Activated effector memory CD4-positive, alpha-beta T cell treated with anti-CD3 and anti-CD28 coated beads, Interleukin-2, amount 50 U/mL, for 16 hours (primary cell): ENCODE measurements around the gene EML6.
"Not testable (repeated sequence)": the region's sequence is repeated elsewhere in the genome, so short reads cannot be mapped to it uniquely, and the experiment has no call there.

ENCODE experiments used
- DNase-seq: peaks from one replicate; pipeline ENCODE4 v3.0.0-alpha.2; 2020

EML6 gene

GRCh38 chr2:54806975-54807374, 83.5 kb downstream of the EML6 start:
- no peak for DNase-seq

- no peak for DNase-seq
Measured at GRCh38 chr2:54808661-54809060, 85.2 kb downstream of the EML6 start.

DNA sequence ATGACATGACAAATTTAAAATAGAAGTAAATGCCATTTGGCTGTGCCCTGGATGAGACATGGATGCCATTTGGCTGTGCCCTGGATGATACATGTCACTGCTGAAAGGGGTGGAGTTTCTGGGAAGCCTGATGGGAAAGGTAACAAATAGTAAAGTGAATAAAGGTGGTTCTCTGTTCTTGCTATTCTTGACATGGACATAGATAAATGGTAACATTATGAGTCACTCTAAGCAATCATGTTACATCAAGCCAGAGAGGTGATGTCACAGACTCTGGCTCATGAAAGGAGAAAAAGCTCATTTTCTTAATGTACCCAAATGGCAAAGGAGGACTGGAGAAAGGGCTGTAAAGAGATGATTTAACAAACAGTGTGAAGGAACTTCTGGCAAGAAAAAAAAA, 86.4 kb downstream of the EML6 start:
- no peak for DNase-seq

GRCh38 chr2:54810246-54810645, 86.8 kb downstream of the EML6 start:
- no peak for DNase-seq

- DNase-seq: no peak
Measured at GRCh38 chr2:54813584-54813983, 90.1 kb downstream of the EML6 start.

- DNase-seq: no peak
Measured at GRCh38 chr2:54814389-54815147, 91.1 kb downstream of the EML6 start.

GRCh38 chr2:54815148-54815539, 91.7 kb downstream of the EML6 start:
- DNase-seq: no peak

- no peak for DNase-seq
Measured at GRCh38 chr2:54818226-54818625, 94.8 kb downstream of the EML6 start.

DNA sequence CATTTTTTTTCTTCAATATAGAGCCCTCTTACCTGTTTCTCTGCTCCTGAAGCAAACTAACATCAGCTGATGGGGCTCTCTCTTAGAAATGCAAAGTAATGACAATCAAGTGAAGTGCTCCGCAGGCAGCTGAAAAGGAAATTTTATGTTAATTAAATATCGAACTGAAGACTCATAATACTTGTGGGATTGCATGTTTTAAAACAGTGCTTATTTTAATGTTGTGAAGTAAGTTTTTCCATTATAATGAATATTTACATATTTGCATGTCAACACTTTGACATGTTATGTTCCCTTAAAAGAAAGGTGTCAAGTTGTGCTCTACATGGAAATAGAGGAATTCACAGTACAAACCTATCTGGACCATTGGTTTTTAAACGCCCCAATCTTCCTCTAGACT, 97.1 kb downstream of the EML6 start:
- no peak for DNase-seq

DNA sequence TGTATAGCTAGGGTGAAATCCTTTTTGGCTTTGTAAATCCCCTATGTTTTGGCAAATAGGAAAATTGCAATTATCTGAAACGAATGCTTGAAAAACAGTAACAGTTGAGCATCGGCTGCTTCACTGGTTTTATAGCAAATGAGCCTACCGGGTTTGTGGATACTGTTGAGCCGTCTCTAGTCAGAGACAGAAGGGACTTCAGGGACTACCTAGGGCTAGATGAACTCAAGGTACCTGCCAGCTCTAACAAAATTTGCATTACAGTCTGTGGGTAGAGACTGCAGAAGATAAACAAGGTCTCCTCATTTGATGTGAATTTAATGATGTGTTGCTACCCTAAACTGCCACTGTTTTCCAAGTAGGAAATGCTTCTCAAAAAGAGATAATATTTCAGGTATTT, 101.1 kb downstream of the EML6 start:
- DNase-seq: no peak

DNA sequence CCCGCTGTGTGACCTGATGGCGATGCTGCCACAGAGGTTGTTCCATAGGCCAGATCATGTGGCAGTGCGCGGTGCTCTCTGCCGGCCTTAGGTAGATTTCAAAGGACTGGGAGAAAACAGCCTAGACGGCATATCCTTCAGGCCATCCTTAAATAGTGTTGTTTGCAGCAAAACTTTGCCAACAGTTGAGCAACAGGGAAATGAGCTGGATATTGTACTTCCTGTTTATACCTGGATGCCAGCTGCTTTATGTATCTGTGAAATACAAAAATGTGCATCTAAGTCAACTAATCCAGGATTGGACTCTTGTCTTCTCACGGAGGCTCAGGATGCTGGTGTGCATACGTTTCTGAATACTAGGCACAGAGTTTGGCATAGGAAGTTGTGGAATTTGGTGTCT, 107.1 kb downstream of the EML6 start:
- DNase-seq: no peak

DNA sequence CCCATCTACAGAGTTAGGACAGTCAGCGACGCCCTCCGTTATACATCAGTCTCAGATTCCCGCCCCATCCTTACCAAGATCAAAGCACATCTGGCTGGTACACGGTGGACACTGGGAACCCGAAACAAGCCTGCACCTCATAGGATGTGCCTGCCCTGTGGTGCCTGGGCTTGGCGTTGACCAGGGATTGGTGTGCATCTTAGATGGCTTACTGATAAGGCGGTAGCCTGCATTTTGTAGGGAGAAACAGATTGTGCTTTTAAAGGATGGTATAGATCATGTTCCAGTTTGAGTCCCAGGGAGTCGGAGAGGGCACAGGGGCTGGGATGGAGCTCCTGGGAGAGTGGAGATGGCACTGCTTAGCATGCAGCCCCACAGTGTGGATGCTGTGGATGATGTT, 108.0 kb downstream of the EML6 start:
- DNase-seq: no peak

DNA sequence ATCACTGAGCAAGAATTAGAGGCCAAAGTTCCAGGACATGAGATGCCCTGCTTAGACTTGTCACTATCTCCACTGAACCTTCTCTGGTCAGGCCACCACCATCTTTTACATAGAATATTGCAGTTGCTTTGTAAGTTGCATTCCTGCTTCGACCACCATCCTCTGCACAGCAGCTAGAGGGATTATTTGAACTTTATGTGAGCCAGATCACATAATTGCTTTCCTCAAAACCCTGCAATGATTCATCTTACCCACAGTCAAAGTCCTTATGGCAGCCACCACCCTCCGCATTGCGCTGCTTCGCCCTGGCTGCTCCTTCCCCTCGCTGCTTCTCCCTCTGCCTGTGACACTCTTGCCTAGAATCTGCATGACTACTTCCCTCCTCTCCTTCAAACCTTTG, 111.3 kb downstream of the EML6 start:
- no peak for DNase-seq

DNA sequence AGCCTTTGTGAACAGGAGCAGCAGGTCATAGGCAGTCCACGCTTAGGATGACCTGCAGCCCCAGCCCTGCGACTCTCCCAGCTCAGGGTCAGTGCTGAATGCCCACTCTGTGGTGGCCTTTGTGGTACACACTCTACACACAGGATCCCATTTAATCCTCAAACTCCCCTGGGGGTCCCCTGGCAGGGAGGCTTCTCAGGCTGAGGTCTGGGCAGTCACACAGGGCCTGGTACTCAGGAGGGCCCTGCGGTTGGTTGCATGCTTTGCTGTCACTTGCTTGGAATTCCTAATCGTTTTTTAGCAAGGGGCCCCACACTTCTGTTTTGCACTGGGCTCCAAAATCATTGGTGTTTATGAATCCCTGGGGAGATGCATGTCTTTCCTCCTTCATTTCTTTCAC, 113.0 kb downstream of the EML6 start:
- no peak for DNase-seq

GRCh38 chr2:54838585-54839035, 115.1 kb downstream of the EML6 start:
- DNase-seq: peak; percentile 82

DNA sequence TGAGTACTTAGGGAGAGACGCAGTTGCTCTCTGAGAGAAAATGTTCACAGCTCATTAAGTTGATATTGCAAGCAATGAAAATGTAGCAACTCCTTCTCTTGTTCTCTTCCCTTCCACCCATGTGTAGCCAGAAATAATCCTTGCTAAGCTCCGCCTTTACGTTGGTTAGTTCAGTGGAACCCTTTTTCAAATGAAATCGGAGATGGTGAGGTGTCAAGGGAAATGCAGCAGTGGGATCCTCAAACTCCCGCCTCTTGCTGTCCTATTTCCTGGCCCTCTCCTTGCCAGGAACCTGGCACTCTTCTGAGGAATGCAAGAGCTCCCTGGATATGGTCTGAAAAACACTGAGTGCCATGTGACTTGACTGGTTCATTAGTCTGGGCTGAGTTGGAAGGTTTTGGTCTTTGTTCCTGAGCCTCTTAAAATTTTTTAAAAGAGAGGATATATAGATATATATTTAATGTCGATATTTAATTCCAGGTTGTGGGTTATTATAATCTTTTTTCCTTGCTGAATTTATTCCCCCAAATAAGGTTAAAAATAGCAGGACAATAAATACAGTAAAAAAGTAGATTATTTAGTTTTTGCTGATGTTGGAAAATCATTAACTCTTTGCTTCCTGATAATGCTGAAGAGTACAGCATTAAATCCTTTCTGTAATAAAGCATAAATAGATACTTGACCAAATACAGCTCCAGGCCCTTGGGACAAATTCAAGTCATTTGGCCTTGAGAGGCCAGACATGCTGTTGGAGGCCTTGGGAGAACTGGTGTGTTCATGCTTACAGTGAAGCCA, 116.2 kb downstream of the EML6 start:
- DNase-seq: no peak

DNA sequence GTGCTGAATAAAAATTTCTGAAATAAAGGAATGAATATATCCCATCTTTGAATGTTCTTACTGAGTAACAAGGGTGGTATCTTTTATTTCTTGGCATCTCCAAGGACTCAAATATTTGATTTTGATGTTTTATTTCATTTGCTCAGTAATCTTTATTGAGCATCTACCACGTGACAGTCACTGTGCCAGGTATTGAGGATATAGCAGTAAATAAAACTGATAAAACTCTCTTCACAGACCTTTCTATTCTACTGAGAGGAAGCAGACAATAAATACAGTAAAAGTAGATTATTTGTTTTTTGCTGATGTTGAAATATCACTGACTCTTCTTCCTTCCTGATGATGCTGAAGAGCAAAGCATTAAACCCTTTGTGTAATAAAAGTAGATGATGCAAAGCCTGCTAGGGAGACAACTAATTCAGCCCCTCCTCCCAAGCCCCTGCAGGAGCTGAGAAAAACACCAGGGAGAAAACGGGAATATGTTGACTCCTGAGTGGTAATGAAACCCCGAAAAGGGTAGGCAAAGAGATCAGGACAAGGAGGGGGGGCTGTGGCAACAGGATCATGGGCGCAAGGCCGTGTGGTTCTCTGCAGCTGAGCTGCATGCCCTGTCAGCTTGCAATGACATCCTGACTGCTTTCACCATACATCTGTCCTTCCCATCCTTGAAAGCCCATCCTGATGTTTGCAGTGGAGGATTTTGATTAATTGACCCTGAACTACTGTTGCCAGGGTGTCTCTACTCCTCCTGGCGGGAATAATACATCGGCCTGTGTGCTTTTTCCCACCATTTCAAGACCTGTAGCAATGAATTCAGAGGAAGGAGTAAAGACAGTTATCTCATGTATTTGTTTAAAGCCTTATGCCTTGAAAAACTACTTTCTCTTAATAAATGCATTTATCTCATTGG, 117.4 kb downstream of the EML6 start:
- no peak for DNase-seq

- DNase-seq: not testable (repeated sequence)
Measured at GRCh38 chr2:54841500-54841899, 118.0 kb downstream of the EML6 start.

DNA sequence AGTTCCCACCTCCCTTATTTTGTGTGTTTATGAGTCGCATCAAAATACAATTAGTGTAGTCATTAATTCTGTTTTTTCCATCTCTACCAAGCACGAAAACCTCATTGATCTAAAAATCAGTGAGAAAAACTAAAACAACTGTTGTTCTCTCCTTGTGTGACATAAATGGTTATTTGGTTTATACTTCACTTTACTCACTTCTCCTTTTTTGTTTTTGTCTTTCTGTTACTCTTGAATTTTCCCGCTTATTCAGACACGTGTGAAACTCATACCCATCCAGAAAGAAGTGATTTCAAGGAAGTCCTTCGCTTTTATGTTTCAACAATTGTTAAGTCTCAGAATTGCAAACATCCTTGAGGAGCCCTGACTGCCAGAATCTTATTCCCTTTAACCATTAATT, 121.6 kb downstream of the EML6 start:
- no peak for DNase-seq

DNA sequence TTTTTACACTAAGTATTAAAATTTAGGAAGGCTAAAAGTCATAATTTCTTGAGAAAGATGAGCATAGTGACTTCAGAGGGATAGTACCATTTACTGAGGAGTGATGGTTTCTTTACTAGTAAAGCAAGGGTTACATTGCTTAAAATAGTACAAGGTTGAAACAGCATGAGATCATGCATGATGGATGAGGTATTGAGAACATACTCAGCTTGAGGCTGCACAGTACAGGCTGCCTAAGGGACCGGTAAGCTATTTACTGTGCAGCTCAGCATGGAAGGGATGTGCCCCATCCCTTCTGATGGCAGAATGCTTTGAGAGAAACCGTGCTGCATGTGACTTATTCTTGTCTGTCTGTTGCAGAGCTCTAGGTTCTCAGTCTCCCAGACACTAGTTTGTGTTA, 122.1 kb downstream of the EML6 start:
- DNase-seq: no peak

DNA sequence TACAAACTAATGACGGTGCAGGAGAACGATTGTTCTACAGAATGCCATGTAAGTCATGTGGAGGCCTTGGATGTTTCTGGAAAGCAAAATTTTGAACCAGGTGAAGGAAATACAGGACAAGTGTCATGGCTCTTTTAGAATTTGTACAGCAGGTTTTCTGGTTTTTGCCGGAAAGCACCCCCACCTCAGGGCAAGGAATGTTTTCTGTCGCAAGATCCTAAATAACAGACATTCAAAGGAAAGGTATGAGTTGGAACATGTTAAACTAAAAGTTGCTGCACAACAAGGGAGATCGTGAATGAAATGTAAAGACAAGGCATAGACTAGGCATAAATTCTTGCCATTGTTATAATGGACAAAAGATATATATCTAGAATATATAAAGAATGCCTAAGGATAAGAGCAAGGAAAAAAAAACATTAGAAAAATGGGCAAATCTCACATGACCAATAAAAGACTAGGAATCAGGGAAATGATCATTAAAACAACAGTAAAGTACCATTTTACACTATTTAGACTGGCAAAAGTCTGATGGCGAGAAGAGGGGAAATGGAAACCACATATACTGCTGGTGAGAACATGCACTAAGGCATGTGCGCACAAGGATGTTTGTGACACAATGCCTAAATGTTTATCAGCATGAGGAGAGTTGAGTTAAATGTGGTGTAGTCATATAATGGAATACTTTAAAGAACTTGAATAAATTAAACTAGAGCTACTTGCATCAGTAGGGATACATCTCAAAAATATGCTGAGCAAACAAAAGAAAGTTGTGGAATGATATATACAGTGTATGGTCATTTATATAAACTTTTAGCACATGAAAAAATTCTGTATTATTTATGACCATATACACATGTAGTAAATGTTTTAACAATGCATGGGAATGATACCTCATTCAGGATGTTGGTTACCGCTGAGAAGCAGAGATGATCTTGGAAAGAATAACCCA, 127.0 kb downstream of the EML6 start:
- DNase-seq: no peak
